Smooth muscle cell (in vitro differentiated cells): ENCODE data around the gene LSM7. TPM values are rescaled to one million over a fixed set of nuclear protein-coding genes. Genes with fewer than 3 reads are reported as not detected.

Source experiments
- DNase-seq: peaks from one replicate; lab custom pipeline; 2025; ENCODE audit not compliant: unreplicated experiment; lab: John Stamatoyannopoulos, UW
- H2AFZ ChIP-seq: fragments of 200-600 bp; sonication (generic); 2 replicates; pipeline ENCODE4 v1.6.0; 2016; ENCODE audit warnings: antibody characterized with exemption, low read depth, mild to moderate bottlenecking
- H3F3A ChIP-seq: fragments of 200-600 bp; sonication (generic); 2 replicates; pipeline ENCODE4 v1.6.0; 2017; ENCODE audit warnings: antibody characterized with exemption, low read depth
- H3K27ac ChIP-seq: fragments of 200-600 bp; sonication (generic); 2 replicates; pipeline ENCODE4 v1.5.1; 2016; ENCODE audit warnings: low read depth, mild to moderate bottlenecking
- H3K27me3 ChIP-seq: fragments of 200-600 bp; sonication (generic); 2 replicates; pipeline ENCODE4 v1.6.1; 2016; ENCODE audit warnings: low read depth, mild to moderate bottlenecking
- H3K36me3 ChIP-seq: fragments of 200-600 bp; sonication (generic); 2 replicates; pipeline ENCODE4 v1.5.1; 2016; ENCODE audit warnings: low read depth
- H3K4me1 ChIP-seq: fragments of 200-600 bp; sonication (generic); 2 replicates; pipeline ENCODE4 v1.5.1; 2016; ENCODE audit warnings: low read depth
- H3K4me2 ChIP-seq: fragments of 200-600 bp; sonication (generic); 2 replicates; pipeline ENCODE4 v1.6.0; 2016; ENCODE audit warnings: mild to moderate bottlenecking
- H3K4me3 ChIP-seq: fragments of 200-600 bp; sonication (generic); 2 replicates; pipeline ENCODE4 v1.5.1; 2016; ENCODE audit warnings: mild to moderate bottlenecking
- H3K79me2 ChIP-seq: fragments of 200-600 bp; sonication (generic); 2 replicates; pipeline ENCODE4 v1.6.0; 2016; ENCODE audit warnings: low read depth, mild to moderate bottlenecking
- H3K9ac ChIP-seq: fragments of 200-600 bp; sonication (generic); 2 replicates; pipeline ENCODE4 v1.6.0; 2016; ENCODE audit warnings: low read depth
- H3K9me3 ChIP-seq: fragments of 200-600 bp; sonication (generic); replicated peaks from 2 replicates; pipeline ENCODE4 v1.5.1; 2016; ENCODE audit warnings: low read depth
- H4K20me1 ChIP-seq: fragments of 200-600 bp; sonication (generic); 2 replicates; pipeline ENCODE4 v1.6.0; 2016; ENCODE audit warnings: low read depth
- WGBS: methylation state at CpG from one replicate; pipeline ENCODE4 v1.1.7; 2016; ENCODE audit warnings: low lambda C conversion rate; 5-methylcytosine and 5-hydroxymethylcytosine counted together
- polyA plus RNA-seq: library from polyadenylated mRNA; unstranded; fragments of >200 nt; fragmentation: Nextera tagmentation; extraction: Ambion mirVana; gene quantifications from 2 replicates; pipeline ENCODE4 v1.2.1, GENCODE V29; 2016
- total RNA-seq: library from RNA; depleted of rRNA; stranded (reverse); fragments of >200 nt; gene quantifications from 2 replicates; pipeline ENCODE4 v1.2.3, GENCODE V29; 2014
- TF ChIP-seq, protein P1 (sequence below): fragments of 200-600 bp; sonication (generic); IDR thresholded peaks from 2 replicates; pipeline ENCODE4 v1.5.1; 2017; ENCODE audit warnings: borderline replicate concordance, mild to moderate bottlenecking, antibody characterized with exemption; ENCODE audit not compliant: insufficient read depth, poor library complexity, severe bottlenecking

LSM7 gene
- total and polyA plus RNA-seq, 2 experiments from 2014 or later: 161 to 164 TPM

DNA sequence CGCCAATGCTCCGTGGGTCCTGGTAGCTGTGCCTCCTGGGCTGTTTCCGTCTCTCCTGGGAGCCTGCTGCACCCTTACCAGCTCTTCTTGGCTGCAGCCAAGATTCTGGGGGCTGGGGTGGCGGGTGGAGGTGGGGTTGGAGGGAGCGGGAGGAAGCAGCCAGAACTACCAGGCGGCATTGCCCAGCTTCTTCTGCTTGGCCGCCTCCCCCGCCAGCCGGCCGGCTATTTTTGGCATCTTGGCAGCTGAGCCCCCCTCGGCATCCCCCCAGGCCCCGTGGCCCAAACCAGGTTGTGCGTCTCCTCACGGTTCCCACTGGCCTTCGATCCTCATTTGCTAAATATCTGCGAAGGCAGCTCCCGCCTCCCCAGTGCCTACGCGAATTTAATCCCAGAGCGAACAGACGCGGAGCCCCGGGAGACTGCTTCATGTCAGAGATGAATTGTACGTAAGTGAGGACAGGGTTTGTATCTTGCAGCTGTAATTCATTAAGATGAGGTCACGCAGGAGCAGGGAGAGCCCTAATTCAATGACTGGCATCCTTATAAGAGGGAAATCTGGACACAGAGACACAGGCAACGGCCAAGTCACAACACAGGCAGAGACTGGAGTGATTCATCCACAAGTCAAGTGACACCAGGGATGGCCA, 33.6 kb downstream of the LSM7 start:
- Histone ChIP-seq H3K36me3 (no peaks in the 10 kb centered on the region), H3K27me3 (peaks cover 44% of the 10 kb centered on the region), H2AFZ (no peak overlapping the region), H3K9me3 (no peaks in the 10 kb centered on the region), H3K79me2 (no peaks in the 10 kb centered on the region), H3K9ac (no peak overlapping the region), H3F3A (no peaks in the 10 kb centered on the region), H3K27ac (no peak overlapping the region), H4K20me1 (peaks cover 22% of the 10 kb centered on the region), H3K4me3 (peak overlapping the region; percentile 1), H3K4me1 (peaks cover 10% of the 10 kb centered on the region), H3K4me2 (peak overlapping the region; percentile 77)
- DNase-seq: peak; percentile 35
- 29% methylated on average over 21 of the region's 26 CpGs for WGBS
- TF ChIP-seq, protein P1, sequence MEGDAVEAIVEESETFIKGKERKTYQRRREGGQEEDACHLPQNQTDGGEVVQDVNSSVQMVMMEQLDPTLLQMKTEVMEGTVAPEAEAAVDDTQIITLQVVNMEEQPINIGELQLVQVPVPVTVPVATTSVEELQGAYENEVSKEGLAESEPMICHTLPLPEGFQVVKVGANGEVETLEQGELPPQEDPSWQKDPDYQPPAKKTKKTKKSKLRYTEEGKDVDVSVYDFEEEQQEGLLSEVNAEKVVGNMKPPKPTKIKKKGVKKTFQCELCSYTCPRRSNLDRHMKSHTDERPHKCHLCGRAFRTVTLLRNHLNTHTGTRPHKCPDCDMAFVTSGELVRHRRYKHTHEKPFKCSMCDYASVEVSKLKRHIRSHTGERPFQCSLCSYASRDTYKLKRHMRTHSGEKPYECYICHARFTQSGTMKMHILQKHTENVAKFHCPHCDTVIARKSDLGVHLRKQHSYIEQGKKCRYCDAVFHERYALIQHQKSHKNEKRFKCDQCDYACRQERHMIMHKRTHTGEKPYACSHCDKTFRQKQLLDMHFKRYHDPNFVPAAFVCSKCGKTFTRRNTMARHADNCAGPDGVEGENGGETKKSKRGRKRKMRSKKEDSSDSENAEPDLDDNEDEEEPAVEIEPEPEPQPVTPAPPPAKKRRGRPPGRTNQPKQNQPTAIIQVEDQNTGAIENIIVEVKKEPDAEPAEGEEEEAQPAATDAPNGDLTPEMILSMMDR: no peak

DNA sequence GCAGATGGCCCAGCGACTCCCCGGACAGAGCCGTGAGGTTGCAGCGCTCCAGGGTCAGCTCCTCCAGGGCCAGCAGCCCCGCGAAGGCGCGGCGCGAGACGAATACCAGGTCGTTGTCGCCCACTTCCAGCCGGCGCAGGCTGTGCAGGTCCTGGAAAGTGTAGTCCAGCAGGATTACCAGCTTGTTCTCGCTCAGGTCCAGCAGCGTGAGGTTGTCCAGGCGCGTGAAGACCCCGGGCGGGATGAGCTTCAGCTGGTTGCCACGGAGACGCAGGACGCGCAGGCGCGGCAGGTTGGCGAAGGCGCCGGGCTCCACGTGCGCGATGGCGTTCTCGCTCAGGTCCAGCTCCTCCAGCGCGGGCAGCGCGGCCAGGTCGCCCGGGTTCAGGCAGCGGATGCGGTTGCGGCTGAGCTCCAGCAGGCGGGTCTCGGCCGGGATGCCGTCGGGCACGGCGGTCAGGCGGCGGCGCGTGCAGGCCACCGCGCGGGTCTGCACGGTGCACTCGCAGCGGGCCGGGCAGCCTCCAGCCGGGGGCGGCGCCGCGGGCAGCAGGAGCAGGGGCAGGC, 37.1 kb downstream of the LSM7 start:
- Histone ChIP-seq H3K4me2 (peak overlapping the region; percentile 82), H4K20me1 (peaks cover 51% of the 10 kb centered on the region), H3K4me3 (peak overlapping the region; percentile 31), H3K9me3 (no peaks in the 10 kb centered on the region), H3K9ac (no peak overlapping the region), H3K36me3 (no peaks in the 10 kb centered on the region), H3K27ac (no peak overlapping the region), H3K79me2 (no peaks in the 10 kb centered on the region), H2AFZ (no peak overlapping the region), H3K4me1 (peaks cover 10% of the 10 kb centered on the region), H3F3A (no peaks in the 10 kb centered on the region), H3K27me3 (peaks cover 77% of the 10 kb centered on the region)
- TF ChIP-seq, protein P1: no peak
- DNase-seq: no peak
- WGBS: 2% methylated on average over 66 of the region's 67 CpGs

DNA sequence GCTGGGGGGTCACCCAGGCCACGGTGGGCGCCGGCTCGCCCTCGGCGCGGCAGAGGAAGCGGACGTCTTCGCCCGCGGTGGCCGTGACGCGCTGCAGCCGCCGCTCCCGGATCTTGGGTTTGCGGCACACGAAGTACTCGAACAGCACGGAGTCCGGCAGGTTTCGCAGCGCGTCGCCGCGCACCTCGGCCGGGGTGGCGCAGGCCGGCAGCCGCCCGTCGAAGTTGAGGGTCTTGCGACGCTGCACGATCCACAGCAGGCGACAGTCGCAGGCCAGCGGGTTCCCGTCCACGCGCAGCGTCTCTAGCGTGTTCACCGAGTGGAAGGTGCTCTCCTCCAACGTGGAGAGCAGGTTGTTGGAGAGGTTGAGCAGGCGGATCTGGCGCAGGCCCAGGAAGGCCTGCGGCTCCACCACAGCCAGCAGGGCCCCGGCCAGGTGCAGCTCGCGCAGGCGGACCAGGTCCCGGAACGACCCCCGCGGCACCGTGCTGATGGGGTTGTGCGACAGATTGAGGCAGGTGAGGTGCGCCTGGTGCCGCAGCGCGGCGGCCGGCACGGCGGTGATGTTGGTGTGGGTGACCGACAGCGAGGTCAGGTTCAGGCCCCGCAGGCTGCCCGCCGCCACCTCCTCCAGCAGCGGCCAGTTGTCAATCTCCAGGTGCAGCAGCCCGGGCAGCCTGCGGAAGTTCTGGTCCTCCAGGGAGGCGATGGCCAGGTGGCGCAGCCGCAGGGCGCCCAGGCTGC, 37.8 kb downstream of the LSM7 start:
- peak overlapping the region; percentile 82 for H3K4me2 ChIP-seq
- WGBS: 11% methylated on average over 79 of the region's 82 CpGs

More for the DNA sequence above, 37.8 kb downstream of the LSM7 start:
- H3K9me3 ChIP-seq: no peaks in the 10 kb centered on the region
- no peak overlapping the region for H2AFZ ChIP-seq
- H4K20me1 ChIP-seq: peaks cover 58% of the 10 kb centered on the region
- H3K79me2 ChIP-seq: no peaks in the 10 kb centered on the region
- H3K36me3 ChIP-seq: no peaks in the 10 kb centered on the region
- H3K4me3 ChIP-seq: peak overlapping the region; percentile 21
- H3K9ac ChIP-seq: no peak overlapping the region
- TF ChIP-seq, protein P1: no peak
- DNase-seq: no peak
- peaks cover 10% of the 10 kb centered on the region for H3K4me1 ChIP-seq
- H3K27me3 ChIP-seq: peaks cover 77% of the 10 kb centered on the region
- H3F3A ChIP-seq: no peaks in the 10 kb centered on the region
- no peak overlapping the region for H3K27ac ChIP-seq
